Measurements from ENCODE around the gene MGMT. TPM values are rescaled to one million over a fixed set of nuclear protein-coding genes. Genes with fewer than 3 reads are reported as not detected.

MGMT gene
- total and polyA plus RNA-seq, 4 experiments from 2014 or later: 18.5 to 31.3 (median 24.4) TPM

- POLR2A ChIA-PET (ENCODE audit: partially characterized antibody): no interaction called here
- H3K9me3 Mint-ChIP-seq: peaks cover 0 to 3% (median under 1%) of the 10 kb centered on the region in 8 donors
- Histone ChIP-seq H3K27ac (ENCODE audit: low read depth, low read length) (no peak overlapping the region), H3K27me3 (ENCODE audit: insufficient read depth, low read length) (no peaks in the 10 kb centered on the region), H3K36me3 (ENCODE audit: insufficient read depth, low read length) (no peaks in the 10 kb centered on the region), H3K9me3 (ENCODE audit: control insufficient read depth in 1 of 2, low read length in 2 of 2) (no peaks in the 10 kb centered on the region), H3K4me1 (ENCODE audit: insufficient read depth, low read length) (no peaks in the 10 kb centered on the region), H3K4me3 (ENCODE audit: low read length in 2 of 2) (no peak overlapping the region)
- no peaks in the 10 kb centered on the region for H3K4me1 Mint-ChIP-seq
- peaks cover 19 to 24% of the 10 kb centered on the region in 2 donors for H3K27me3 Mint-ChIP-seq
- intact Hi-C loops (cut with micrococcal nuclease): no loop called here
- H3K27ac Mint-ChIP-seq: no peak overlapping the region
- CTCF ChIA-PET (ENCODE audit: partially characterized antibody): no interaction called here
- no peak overlapping the region for H3K4me3 Mint-ChIP-seq
- no peak for DNase-seq
- H3K36me3 Mint-ChIP-seq: no peaks in the 10 kb centered on the region
Measured at GRCh38 chr10:129455625-129456024, 11.4 kb upstream of the MGMT start.

- no peaks in the 10 kb centered on the region for H3K9me3 Mint-ChIP-seq
Measured at GRCh38 chr10:129459762-129460539, 7.1 kb upstream of the MGMT start.

GRCh38 chr10:129462257-129462795 lies 4.7 kb upstream of the MGMT start:
- DNase-seq: no peak
- H3K4me1 ChIP-seq (ENCODE audit: insufficient read depth, low read length): peaks cover 8% of the 10 kb centered on the region
- Mint-ChIP-seq H3K27me3 (peaks cover 10 to 18% of the 10 kb centered on the region in 2 donors), H3K27ac (no peak overlapping the region), H3K4me1 (peaks cover 0 to 6% (median 0%) of the 10 kb centered on the region in 4 donors), H3K9me3 (no peaks in the 10 kb centered on the region), H3K36me3 (no peaks in the 10 kb centered on the region), H3K4me3 (no peak overlapping the region)
- H3K27ac ChIP-seq (ENCODE audit: low read depth, low read length): no peak overlapping the region
- ChIA-PET CTCF (ENCODE audit: partially characterized antibody) (no interaction called here), POLR2A (ENCODE audit: partially characterized antibody) (no interaction called here)
- H3K27me3 ChIP-seq (ENCODE audit: insufficient read depth, low read length): no peaks in the 10 kb centered on the region
- no peaks in the 10 kb centered on the region for H3K9me3 ChIP-seq (ENCODE audit: control insufficient read depth in 1 of 2, low read length in 2 of 2)
- intact Hi-C loops (cut with micrococcal nuclease): loop anchor here (10.0 kb wide), 1 partner anchor 1338 kb away; the partner anchor contains the start of gene MKI67
- no peaks in the 10 kb centered on the region for H3K36me3 ChIP-seq (ENCODE audit: insufficient read depth, low read length)
- H3K4me3 ChIP-seq (ENCODE audit: low read length in 2 of 2): no peak overlapping the region

More at GRCh38 chr10:129459762-129460539, 7.1 kb upstream of the MGMT start:
- POLR2A ChIA-PET (ENCODE audit: partially characterized antibody): no interaction called here
- no peak for DNase-seq
- Mint-ChIP-seq H3K4me1 (no peaks in the 10 kb centered on the region), H3K36me3 (no peaks in the 10 kb centered on the region), H3K4me3 (no peak overlapping the region), H3K27me3 (peaks cover 16 to 21% of the 10 kb centered on the region in 2 donors), H3K27ac (no peak overlapping the region)
- Histone ChIP-seq H3K4me3 (ENCODE audit: low read length in 2 of 2) (no peak overlapping the region), H3K36me3 (ENCODE audit: insufficient read depth, low read length) (no peaks in the 10 kb centered on the region), H3K27ac (ENCODE audit: low read depth, low read length) (no peak overlapping the region), H3K4me1 (ENCODE audit: insufficient read depth, low read length) (no peaks in the 10 kb centered on the region), H3K9me3 (ENCODE audit: control insufficient read depth in 1 of 2, low read length in 2 of 2) (no peaks in the 10 kb centered on the region), H3K27me3 (ENCODE audit: insufficient read depth, low read length) (no peaks in the 10 kb centered on the region)
- CTCF ChIA-PET (ENCODE audit: partially characterized antibody): no interaction called here
- intact Hi-C loops (cut with micrococcal nuclease): loop anchor here (10.0 kb wide), 1 partner anchor 1335 kb away; the partner anchor contains the start of gene MKI67

GRCh38 chr10:129464251-129464650 lies 2.8 kb upstream of the MGMT start:
- Mint-ChIP-seq H3K9me3 (no peaks in the 10 kb centered on the region), H3K27ac (no peak overlapping the region), H3K4me3 (no peak overlapping the region), H3K36me3 (no peaks in the 10 kb centered on the region), H3K27me3 (peaks cover 2 to 4% of the 10 kb centered on the region in 2 donors), H3K4me1 (peaks cover under 1 to 16% (median 7%) of the 10 kb centered on the region in 4 donors)
- Histone ChIP-seq H3K27ac (ENCODE audit: low read depth, low read length) (no peak overlapping the region), H3K9me3 (ENCODE audit: control insufficient read depth in 1 of 2, low read length in 2 of 2) (no peaks in the 10 kb centered on the region), H3K4me1 (ENCODE audit: insufficient read depth, low read length) (peaks cover 17% of the 10 kb centered on the region), H3K36me3 (ENCODE audit: insufficient read depth, low read length) (no peaks in the 10 kb centered on the region), H3K27me3 (ENCODE audit: insufficient read depth, low read length) (no peaks in the 10 kb centered on the region), H3K4me3 (ENCODE audit: low read length in 2 of 2) (no peak overlapping the region)
- DNase-seq: no peak
- POLR2A ChIA-PET (ENCODE audit: partially characterized antibody): no interaction called here
- intact Hi-C loops (cut with micrococcal nuclease): loop anchor here (10.0 kb wide), 1 partner anchor 1339 kb away; the partner anchor contains the start of gene MKI67
- CTCF ChIA-PET (ENCODE audit: partially characterized antibody): no interaction called here

- DNase-seq: peak in 1 of 5 donors; percentile 7
- no peaks in the 10 kb centered on the region for H3K9me3 Mint-ChIP-seq
- H3K4me3 Mint-ChIP-seq: peak overlapping the region; percentile 43 to 84 (median 66)
- Histone ChIP-seq H3K27me3 (ENCODE audit: insufficient read depth, low read length) (no peaks in the 10 kb centered on the region), H3K4me3 (ENCODE audit: low read length in 2 of 2) (peak overlapping the region; percentile 3 to 80), H3K36me3 (ENCODE audit: insufficient read depth, low read length) (no peaks in the 10 kb centered on the region), H3K4me1 (ENCODE audit: insufficient read depth, low read length) (peaks cover 17% of the 10 kb centered on the region), H3K9me3 (ENCODE audit: control insufficient read depth in 1 of 2, low read length in 2 of 2) (no peaks in the 10 kb centered on the region), H3K27ac (ENCODE audit: low read depth, low read length) (peak overlapping the region; percentile 67)
- peak overlapping the region in 4 of 7 donors; percentile 8 to 84 (median 79) for H3K27ac Mint-ChIP-seq
- peaks cover 0 to 2% of the 10 kb centered on the region in 2 donors for H3K27me3 Mint-ChIP-seq
- ChIA-PET CTCF (ENCODE audit: partially characterized antibody) (interaction anchor here (1.3 kb wide), 1 partner anchor 645 kb away, joined by 3 read pairs; the partner anchor contains the start of gene C10orf143), POLR2A (ENCODE audit: partially characterized antibody) (interaction anchor here (1.0 to 2.2 kb wide), 4 partner anchors 430 to 836 kb away, joined by 3 to 29 read pairs (median 4); partner anchors contain the start of gene C10orf143)
- peaks cover 6 to 24% (median 13%) of the 10 kb centered on the region in 4 donors for H3K4me1 Mint-ChIP-seq
- peaks cover 8% of the 10 kb centered on the region in 2 donors for H3K36me3 Mint-ChIP-seq
- intact Hi-C loops (cut with micrococcal nuclease): loop anchor here (2.0 to 10.0 kb wide), 4 partner anchors 431 to 1341 kb away; partner anchors contain the start of gene MKI67
Measured at GRCh38 chr10:129465796-129466702, 992 bp upstream of the MGMT start.

GRCh38 chr10:129467359-129468064 lies 471 bp downstream of the MGMT start:
- Histone ChIP-seq H3K36me3 (ENCODE audit: insufficient read depth, low read length) (no peaks in the 10 kb centered on the region), H3K27me3 (ENCODE audit: insufficient read depth, low read length) (no peaks in the 10 kb centered on the region), H3K9me3 (ENCODE audit: control insufficient read depth in 1 of 2, low read length in 2 of 2) (no peaks in the 10 kb centered on the region), H3K27ac (ENCODE audit: low read depth, low read length) (peak overlapping the region; percentile 68), H3K4me1 (ENCODE audit: insufficient read depth, low read length) (peaks cover 17% of the 10 kb centered on the region), H3K4me3 (ENCODE audit: low read length in 2 of 2) (peak overlapping the region; percentile 20 to 64)
- H3K9me3 Mint-ChIP-seq: no peaks in the 10 kb centered on the region
- H3K27me3 Mint-ChIP-seq: no peaks in the 10 kb centered on the region
- H3K4me3 Mint-ChIP-seq: peak overlapping the region; percentile 82 to 90 (median 86)
- POLR2A ChIA-PET (ENCODE audit: partially characterized antibody): interaction anchor here (0.5 to 2.2 kb wide), 5 partner anchors 23 to 834 kb away, joined by 3 to 29 read pairs (median 4); partner anchors contain the start of gene C10orf143
- peak overlapping the region; percentile 78 to 88 (median 84) for H3K27ac Mint-ChIP-seq
- peaks cover 7 to 27% (median 14%) of the 10 kb centered on the region in 4 donors for H3K4me1 Mint-ChIP-seq
- CTCF ChIA-PET (ENCODE audit: partially characterized antibody): interaction anchor here (1.3 kb wide), 1 partner anchor 644 kb away, joined by 3 read pairs; the partner anchor contains the start of gene C10orf143
- DNase-seq: no peak
- H3K36me3 Mint-ChIP-seq: peaks cover 12 to 15% of the 10 kb centered on the region in 2 donors
- intact Hi-C loops (cut with micrococcal nuclease): loop anchor here (1.0 to 10.0 kb wide), 5 partner anchors 433 to 1343 kb away; partner anchors contain the start of gene MKI67

All from CD4-positive, alpha-beta memory T cell (primary cell).